ENCODE measurements around the gene TESK1. TPM values are rescaled to one million over a fixed set of nuclear protein-coding genes. Genes with fewer than 3 reads are reported as not detected.
A peak's percentile ranks its signal among the peaks of the same experiment; 100 is the strongest.

The TESK1 gene
- total RNA-seq, 1 donor from 2014 or later: 47.6 TPM

DNA sequence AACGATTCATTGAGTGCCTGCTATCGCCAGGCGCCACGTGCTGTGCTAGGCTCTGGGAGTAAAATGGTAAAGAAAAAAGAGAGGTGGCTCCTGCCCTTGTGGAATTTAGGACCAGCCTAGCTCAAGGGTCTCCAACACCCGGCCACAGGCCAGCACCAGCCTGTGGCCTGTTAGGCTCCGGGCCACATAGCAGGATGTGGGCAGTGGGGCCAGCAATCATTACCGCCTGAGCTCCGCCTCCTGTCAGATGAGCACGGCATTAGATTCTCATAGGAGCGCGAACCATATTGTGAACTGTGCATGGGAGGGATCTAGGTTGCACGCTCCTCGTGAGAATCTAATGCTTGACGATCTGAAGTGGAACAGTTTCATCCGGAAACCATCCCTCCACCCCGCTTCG is 51.3 kb downstream of the TESK1 start:
- no peak for DNase-seq (ENCODE audit: low read depth, low spot score)
- Mint-ChIP-seq H3K4me3 (peak overlapping the region; percentile 88), H3K27me3 (ENCODE audit: low read depth) (peaks cover 10% of the 10 kb centered on the region), H3K36me3 (ENCODE audit: low read depth) (peaks cover 7% of the 10 kb centered on the region), H3K9me3 (peaks cover 3% of the 10 kb centered on the region), H3K27ac (ENCODE audit: unreplicated experiment) (no peak overlapping the region), H3K4me1 (peaks cover 37% of the 10 kb centered on the region)
- TF ChIP-seq, protein P1, sequence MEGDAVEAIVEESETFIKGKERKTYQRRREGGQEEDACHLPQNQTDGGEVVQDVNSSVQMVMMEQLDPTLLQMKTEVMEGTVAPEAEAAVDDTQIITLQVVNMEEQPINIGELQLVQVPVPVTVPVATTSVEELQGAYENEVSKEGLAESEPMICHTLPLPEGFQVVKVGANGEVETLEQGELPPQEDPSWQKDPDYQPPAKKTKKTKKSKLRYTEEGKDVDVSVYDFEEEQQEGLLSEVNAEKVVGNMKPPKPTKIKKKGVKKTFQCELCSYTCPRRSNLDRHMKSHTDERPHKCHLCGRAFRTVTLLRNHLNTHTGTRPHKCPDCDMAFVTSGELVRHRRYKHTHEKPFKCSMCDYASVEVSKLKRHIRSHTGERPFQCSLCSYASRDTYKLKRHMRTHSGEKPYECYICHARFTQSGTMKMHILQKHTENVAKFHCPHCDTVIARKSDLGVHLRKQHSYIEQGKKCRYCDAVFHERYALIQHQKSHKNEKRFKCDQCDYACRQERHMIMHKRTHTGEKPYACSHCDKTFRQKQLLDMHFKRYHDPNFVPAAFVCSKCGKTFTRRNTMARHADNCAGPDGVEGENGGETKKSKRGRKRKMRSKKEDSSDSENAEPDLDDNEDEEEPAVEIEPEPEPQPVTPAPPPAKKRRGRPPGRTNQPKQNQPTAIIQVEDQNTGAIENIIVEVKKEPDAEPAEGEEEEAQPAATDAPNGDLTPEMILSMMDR (conservative IDR thresholded peaks at IDR 0.05): no peak

- Mint-ChIP-seq H3K9me3 (peaks cover 3% of the 10 kb centered on the region), H3K4me3 (peak overlapping the region; percentile 88), H3K27me3 (ENCODE audit: low read depth) (peaks cover 9% of the 10 kb centered on the region), H3K27ac (ENCODE audit: unreplicated experiment) (peak overlapping the region; percentile 98), H3K4me1 (peaks cover 41% of the 10 kb centered on the region), H3K36me3 (ENCODE audit: low read depth) (peaks cover 9% of the 10 kb centered on the region)
- TF ChIP-seq, protein P1 (conservative IDR thresholded peaks at IDR 0.05): no peak
- DNase-seq (ENCODE audit: low read depth, low spot score): no peak
Observed at GRCh38 chr9:35656831-35657545, 51.9 kb downstream of the TESK1 start.

- Mint-ChIP-seq H3K27ac (ENCODE audit: unreplicated experiment) (peak within 1 kb of the TSS; percentile 98), H3K4me1 (peaks cover 45% of the 10 kb centered on the region), H3K36me3 (ENCODE audit: low read depth) (peaks cover 10% of the 10 kb centered on the region), H3K4me3 (peak within 1 kb of the TSS; percentile 88), H3K27me3 (ENCODE audit: low read depth) (peaks cover 9% of the 10 kb centered on the region), H3K9me3 (peaks cover 3% of the 10 kb centered on the region)
- DNase-seq (ENCODE audit: low read depth, low spot score): peak; percentile 91
- TF ChIP-seq, protein P1 (conservative IDR thresholded peaks at IDR 0.05): peak; percentile 54
Observed at GRCh38 chr9:35657546-35658136, 52.6 kb downstream of the TESK1 start, which contains the start of gene RMRP. RMRP (minus strand) TSS chr9:35658019.

GRCh38 chr9:35658137-35658967 is 53.3 kb downstream of the TESK1 start, which contains the start of gene CCDC107:
CCDC107 (plus strand) TSS chr9:35658292; CDS start chr9:35658380, 88 bp downstream.
- peaks cover 10% of the 10 kb centered on the region for H3K36me3 Mint-ChIP-seq (ENCODE audit: low read depth)
- H3K27me3 Mint-ChIP-seq (ENCODE audit: low read depth): peaks cover 9% of the 10 kb centered on the region
- H3K27ac Mint-ChIP-seq (ENCODE audit: unreplicated experiment): peak within 1 kb of the TSS; percentile 98
- H3K9me3 Mint-ChIP-seq: peaks cover 3% of the 10 kb centered on the region
- H3K4me3 Mint-ChIP-seq: peak within 1 kb of the TSS; percentile 88
- DNase-seq (ENCODE audit: low read depth, low spot score): peak; percentile 86
- peaks cover 52% of the 10 kb centered on the region for H3K4me1 Mint-ChIP-seq
- TF ChIP-seq, protein P1 (conservative IDR thresholded peaks at IDR 0.05): peak; percentile 85

- Mint-ChIP-seq H3K9me3 (peaks cover 3% of the 10 kb centered on the region), H3K27ac (ENCODE audit: unreplicated experiment) (no peak overlapping the region), H3K4me1 (peaks cover 58% of the 10 kb centered on the region)
Observed at GRCh38 chr9:35658968-35659220, 53.8 kb downstream of the TESK1 start.

More at GRCh38 chr9:35658968-35659220, 53.8 kb downstream of the TESK1 start:
- Mint-ChIP-seq H3K27me3 (ENCODE audit: low read depth) (peaks cover 9% of the 10 kb centered on the region), H3K4me3 (peak overlapping the region; percentile 88), H3K36me3 (ENCODE audit: low read depth) (peaks cover 10% of the 10 kb centered on the region)
- no peak for DNase-seq (ENCODE audit: low read depth, low spot score)
- TF ChIP-seq, protein P1 (conservative IDR thresholded peaks at IDR 0.05): no peak
